HepG2 (cell line): ENCODE data around the gene ANKRD65. TPM values are rescaled to one million over a fixed set of nuclear protein-coding genes. Genes with fewer than 3 reads are reported as not detected.

ENCODE experiments used
- ATF2 ChIP-seq: sonication (generic); formaldehyde crosslinking; IDR thresholded peaks from 2 replicates; pipeline ENCODE4 v1.4.0; 2020; ENCODE audit warnings: missing genetic modification reagents
- DNMT3B ChIP-seq: conservative IDR thresholded peaks from 2 replicates; pipeline ENCODE4 v1.6.1; 2016; ENCODE audit warnings: missing biosample characterization, control low read depth
- ETV5 ChIP-seq: IDR thresholded peaks from 2 replicates; pipeline ENCODE4 v1.6.1; 2018; ENCODE audit warnings: missing biosample characterization, missing genetic modification reagents, inconsistent platforms, borderline replicate concordance
- FOXP4 ChIP-seq: sonication (generic); formaldehyde crosslinking; IDR thresholded peaks from 2 replicates; pipeline ENCODE4 v1.4.0; 2020; ENCODE audit warnings: missing genetic modification reagents
- GATAD2A ChIP-seq: IDR thresholded peaks from 2 replicates; pipeline ENCODE4 v1.6.1; 2016
- HINFP ChIP-seq: sonication (generic); formaldehyde crosslinking; IDR thresholded peaks from 2 replicates; pipeline ENCODE4 v1.4.0; 2020; ENCODE audit warnings: low read depth, mild to moderate bottlenecking, missing genetic modification reagents
- HNF1B ChIP-seq: sonication (generic); formaldehyde crosslinking; IDR thresholded peaks from 2 replicates; pipeline ENCODE4 v1.5.1; 2020; ENCODE audit warnings: mild to moderate bottlenecking, moderate library complexity, missing genetic modification reagents
- HNF4G ChIP-seq, 2 experiments: sonication (generic) in 1 of 2; formaldehyde crosslinking in 1 of 2; IDR thresholded peaks; 2 replicates each; pipeline versions ENCODE4 v1.4.0 to v1.6.1; 2011 to 2020; ENCODE audit warnings: borderline replicate concordance in 2 of 2, low read depth in 2 of 2, mild to moderate bottlenecking in 2 of 2, low read length in 1 of 2, missing genetic modification reagents in 1 of 2, moderate library complexity in 1 of 2
- NFIB ChIP-seq: sonication (generic); formaldehyde crosslinking; IDR thresholded peaks from 2 replicates; pipeline ENCODE4 v1.9.0; 2021; ENCODE audit warnings: missing genetic modification reagents, mild to moderate bottlenecking, borderline replicate concordance
- NR1H2 ChIP-seq: sonication (generic); formaldehyde crosslinking; IDR thresholded peaks from 2 replicates; pipeline ENCODE4 v1.8.1; 2022; ENCODE audit warnings: low read depth, missing genetic modification reagents, borderline replicate concordance
- PAWR ChIP-seq: sonication (generic); formaldehyde crosslinking; IDR thresholded peaks from 2 replicates; pipeline ENCODE4 v1.4.0; 2020; ENCODE audit warnings: missing genetic modification reagents, mild to moderate bottlenecking, borderline replicate concordance
- SNRNP70 ChIP-seq: fragments of 200-400 bp; formaldehyde crosslinking; IDR thresholded peaks from 2 replicates; pipeline ENCODE4 v1.6.1; 2017; ENCODE audit warnings: mild to moderate bottlenecking, low read depth, low read length, moderate library complexity
- SOX6 ChIP-seq, 2 experiments: fragments of 450-650 bp in 1 of 2; sonication (generic) in 1 of 2; formaldehyde crosslinking in 1 of 2; IDR thresholded peaks; 2 replicates each; pipeline versions ENCODE4 v1.4.0 to v1.6.1; 2017 to 2020; ENCODE audit warnings: antibody characterized with exemption in 1 of 2, mild to moderate bottlenecking in 1 of 2, missing genetic modification reagents in 1 of 2
- ZC3H13 ChIP-seq: sonication (generic); formaldehyde crosslinking; IDR thresholded peaks from 2 replicates; pipeline ENCODE4 v1.8.1; 2023; ENCODE audit warnings: mild to moderate bottlenecking, missing genetic modification reagents, moderate library complexity
- ZNF230 ChIP-seq: sonication (generic); formaldehyde crosslinking; IDR thresholded peaks from 2 replicates; pipeline ENCODE4 v1.4.0; 2020; ENCODE audit warnings: mild to moderate bottlenecking, missing genetic modification reagents
- ZNF263 ChIP-seq: sonication (generic); formaldehyde crosslinking; IDR thresholded peaks from 2 replicates; pipeline ENCODE4 v1.4.0; 2020; ENCODE audit warnings: missing genetic modification reagents
- ZNF556 ChIP-seq: sonication (generic); formaldehyde crosslinking; IDR thresholded peaks from 2 replicates; pipeline ENCODE4 v1.4.0; 2020; ENCODE audit warnings: mild to moderate bottlenecking, missing genetic modification reagents, borderline replicate concordance
- ZNF567 ChIP-seq: sonication (generic); formaldehyde crosslinking; IDR thresholded peaks from 2 replicates; pipeline ENCODE4 v1.8.1; 2023; ENCODE audit warnings: mild to moderate bottlenecking, missing genetic modification reagents, borderline replicate concordance
- ZNF691 ChIP-seq: sonication (generic); formaldehyde crosslinking; IDR thresholded peaks from 2 replicates; pipeline ENCODE4 v1.4.0; 2020; ENCODE audit warnings: missing genetic modification reagents, low read depth, mild to moderate bottlenecking, borderline replicate concordance
- polyA plus RNA-seq, 8 experiments: library from polyadenylated mRNA; depleted of rRNA in 3 of 8; stranded (reverse) in 7 of 8; unstranded in 1 of 8; fragments of >200 nt; fragmentation: Illumina TruSeq in 4 of 8; extraction: Trizol in 4 of 8; gene quantifications; 2 replicates each; pipeline versions ENCODE4 v1.2.1 to v1.2.3, GENCODE V29; 2011 to 2016; ENCODE audit warnings: low read depth in 4 of 8, missing spikeins in 1 of 8, mixed read lengths in 1 of 8; ENCODE audit not compliant: insufficient read depth in 1 of 8
- total RNA-seq, 5 experiments: library from RNA; depleted of rRNA; stranded (reverse); fragments of >200 nt; fragmentation: Illumina TruSeq; extraction: Trizol; gene quantifications; 2 replicates each; pipeline ENCODE4 v1.2.3, GENCODE V29; 2016; ENCODE audit warnings: low read depth in 1 of 5

Gene ANKRD65
- total and polyA plus RNA-seq, 2 of the 13 experiments (the other 11 are each of a cell fraction or from before 2014, with no cell fraction given), result 12.1 to 30.1 TPM

GRCh38 chr1:1399187-1399871 lies 21.7 kb downstream of the ANKRD65 start, which contains the start of gene CCNL2 (continued):
- TF ChIP-seq GATAD2A (CRISPR knock-in tag) (no peak), DNMT3B (CRISPR knock-in tag) (no peak), PAWR (CRISPR knock-in tag) (0 out of 2 replicates have a peak, but pooled peaks have one; percentile 83), HINFP (peak; percentile 73), SOX6 (IDR thresholded peaks at IDR 0.05) (no peak), SOX6 (CRISPR knock-in tag; IDR thresholded peaks at IDR 0.05) (0 out of 2 replicates have a peak, but pooled peaks have one; percentile 19), ZC3H13 (peak; percentile 86), SNRNP70 (no peak), ZNF263 (peak; percentile 13; the same call in 1 of the 2 replicates), ETV5 (CRISPR knock-in tag) (peak; percentile 85), ZNF556 (CRISPR knock-in tag) (peak; percentile 48; the same call in 1 of the 2 replicates), FOXP4 (CRISPR knock-in tag) (peak; percentile 36; the same call in 1 of the 2 replicates), NFIB (no peak), ZNF567 (no peak), ATF2 (CRISPR knock-in tag) (no peak), HNF1B (peak; percentile 54), HNF4G (IDR thresholded peaks at IDR 0.05; ENCODE audit: borderline replicate concordance, low read depth, low read length) (no peak), HNF4G (CRISPR knock-in tag; IDR thresholded peaks at IDR 0.05; ENCODE audit: borderline replicate concordance, low read depth) (peak; percentile 31; the same call in 1 of the 2 replicates), ZNF691 (CRISPR knock-in tag) (peak; percentile 44; the same call in 1 of the 2 replicates), ZNF230 (peak; percentile 97), NR1H2 (CRISPR knock-in tag) (no peak)
